ENCODE measurements around the gene KCNK5. TPM values are rescaled to one million over a fixed set of nuclear protein-coding genes. Genes with fewer than 3 reads are reported as not detected.
A peak's percentile ranks its signal among the peaks of the same experiment; 100 is the strongest.

The KCNK5 gene
- total RNA-seq, 1 donor from 2014 or later = 10.1 TPM

- H3K27ac Mint-ChIP-seq = no peak overlapping the region
- no peaks in the 10 kb centered on the region for H3K9me3 Mint-ChIP-seq
- peaks cover under 1% of the 10 kb centered on the region for H3K27me3 Mint-ChIP-seq
- no peak overlapping the region for H3K4me3 Mint-ChIP-seq
- no peak for TF ChIP-seq CTCF (conservative IDR thresholded peaks at IDR 0.05)
- peaks cover 5% of the 10 kb centered on the region for H3K4me1 Mint-ChIP-seq (ENCODE audit: unreplicated experiment)
- H3K36me3 Mint-ChIP-seq = no peaks in the 10 kb centered on the region
- no peak for DNase-seq (ENCODE audit: extremely low spot score, unreplicated experiment)
Measured at GRCh38 chr6:39254999-39255535, 25.8 kb upstream of the KCNK5 start.

- no peak for TF ChIP-seq CTCF (conservative IDR thresholded peaks at IDR 0.05)
- no peaks in the 10 kb centered on the region for H3K9me3 Mint-ChIP-seq
- peaks cover 3% of the 10 kb centered on the region for H3K4me1 Mint-ChIP-seq (ENCODE audit: unreplicated experiment)
- no peaks in the 10 kb centered on the region for H3K36me3 Mint-ChIP-seq
- peaks cover 5% of the 10 kb centered on the region for H3K27me3 Mint-ChIP-seq
- H3K4me3 Mint-ChIP-seq = no peak overlapping the region
- H3K27ac Mint-ChIP-seq = no peak overlapping the region
- no peak for DNase-seq (ENCODE audit: extremely low spot score, unreplicated experiment)
Measured at GRCh38 chr6:39251406-39251805, 22.1 kb upstream of the KCNK5 start.

- no peaks in the 10 kb centered on the region for H3K9me3 Mint-ChIP-seq
- H3K27me3 Mint-ChIP-seq = peaks cover 5% of the 10 kb centered on the region
- H3K4me1 Mint-ChIP-seq (ENCODE audit: unreplicated experiment) = no peaks in the 10 kb centered on the region
- no peak for DNase-seq (ENCODE audit: extremely low spot score, unreplicated experiment)
- no peak for TF ChIP-seq CTCF (conservative IDR thresholded peaks at IDR 0.05)
- H3K36me3 Mint-ChIP-seq = no peaks in the 10 kb centered on the region
- H3K4me3 Mint-ChIP-seq = no peak overlapping the region
- H3K27ac Mint-ChIP-seq = no peak overlapping the region
Measured at GRCh38 chr6:39250507-39250906, 21.2 kb upstream of the KCNK5 start.

- DNase-seq (ENCODE audit: extremely low spot score, unreplicated experiment) = no peak
- no peaks in the 10 kb centered on the region for H3K4me1 Mint-ChIP-seq (ENCODE audit: unreplicated experiment)
- H3K27me3 Mint-ChIP-seq = peaks cover 5% of the 10 kb centered on the region
- H3K9me3 Mint-ChIP-seq = no peaks in the 10 kb centered on the region
- H3K36me3 Mint-ChIP-seq = no peaks in the 10 kb centered on the region
- no peak for TF ChIP-seq CTCF (conservative IDR thresholded peaks at IDR 0.05)
- no peak overlapping the region for H3K27ac Mint-ChIP-seq
- no peak overlapping the region for H3K4me3 Mint-ChIP-seq
Measured at GRCh38 chr6:39249278-39249677, 20.0 kb upstream of the KCNK5 start.

- H3K9me3 Mint-ChIP-seq = no peaks in the 10 kb centered on the region
- H3K36me3 Mint-ChIP-seq = no peaks in the 10 kb centered on the region
- H3K4me1 Mint-ChIP-seq (ENCODE audit: unreplicated experiment) = no peaks in the 10 kb centered on the region
- H3K4me3 Mint-ChIP-seq = no peak overlapping the region
- no peak for TF ChIP-seq CTCF (conservative IDR thresholded peaks at IDR 0.05)
- H3K27me3 Mint-ChIP-seq = peaks cover 5% of the 10 kb centered on the region
- no peak for DNase-seq (ENCODE audit: extremely low spot score, unreplicated experiment)
- H3K27ac Mint-ChIP-seq = peak overlapping the region; percentile 10
Measured at GRCh38 chr6:39247667-39248194, 18.5 kb upstream of the KCNK5 start.
